ENCODE results near the gene CCDC187.

The CCDC187 gene

GRCh38 chr9:136339173-136339957 lies 35.5 kb upstream of the CCDC187 start:
- no peak for DNase-seq

GRCh38 chr9:136338511-136338910 lies 34.6 kb upstream of the CCDC187 start:
- no peak for DNase-seq

- no peak for DNase-seq
Observed at GRCh38 chr9:136337416-136338395, 33.8 kb upstream of the CCDC187 start.

- no peak for DNase-seq
Observed at GRCh38 chr9:136336881-136337280, 33.0 kb upstream of the CCDC187 start.

GRCh38 chr9:136336156-136336870 lies 32.4 kb upstream of the CCDC187 start:
- DNase-seq, result no peak

GRCh38 chr9:136335296-136336155 lies 31.6 kb upstream of the CCDC187 start:
- no peak for DNase-seq

- no peak for DNase-seq
Observed at GRCh38 chr9:136334541-136334940, 30.6 kb upstream of the CCDC187 start.

- DNase-seq, result no peak
Observed at GRCh38 chr9:136333486-136333885, 29.6 kb upstream of the CCDC187 start.

- DNase-seq, result no peak
Observed at GRCh38 chr9:136333045-136333444, 29.2 kb upstream of the CCDC187 start.

GRCh38 chr9:136332482-136332983 lies 28.6 kb upstream of the CCDC187 start:
- no peak for DNase-seq

- no peak for DNase-seq
Observed at GRCh38 chr9:136331556-136332481, 27.9 kb upstream of the CCDC187 start.

GRCh38 chr9:136331030-136331429 lies 27.1 kb upstream of the CCDC187 start:
- DNase-seq, result no peak

- DNase-seq, result no peak
Observed at GRCh38 chr9:136330406-136330990, 26.6 kb upstream of the CCDC187 start.

- DNase-seq, result no peak
Observed at GRCh38 chr9:136329636-136330405, 25.9 kb upstream of the CCDC187 start.

- DNase-seq, result no peak
Observed at GRCh38 chr9:136329211-136329627, 25.3 kb upstream of the CCDC187 start.

GRCh38 chr9:136328622-136329041 lies 24.7 kb upstream of the CCDC187 start:
- DNase-seq, result no peak

GRCh38 chr9:136328011-136328621 lies 24.2 kb upstream of the CCDC187 start:
- no peak for DNase-seq

- DNase-seq, result peak; percentile 38
Observed at GRCh38 chr9:136327304-136327974, 23.5 kb upstream of the CCDC187 start, which contains the start of gene GPSM1. TSS of gene GPSM1 (plus strand) at chr9:136327539. CDS start at chr9:136327696, 157 bp downstream.

Data from GDM1 (cell line).